ENCODE data around the gene OBSCN. TPM values are rescaled to one million over a fixed set of nuclear protein-coding genes. Genes with fewer than 3 reads are reported as not detected.

OBSCN gene
- total RNA-seq, 1 donor from 2014 or later, result 28.6 TPM

DNA sequence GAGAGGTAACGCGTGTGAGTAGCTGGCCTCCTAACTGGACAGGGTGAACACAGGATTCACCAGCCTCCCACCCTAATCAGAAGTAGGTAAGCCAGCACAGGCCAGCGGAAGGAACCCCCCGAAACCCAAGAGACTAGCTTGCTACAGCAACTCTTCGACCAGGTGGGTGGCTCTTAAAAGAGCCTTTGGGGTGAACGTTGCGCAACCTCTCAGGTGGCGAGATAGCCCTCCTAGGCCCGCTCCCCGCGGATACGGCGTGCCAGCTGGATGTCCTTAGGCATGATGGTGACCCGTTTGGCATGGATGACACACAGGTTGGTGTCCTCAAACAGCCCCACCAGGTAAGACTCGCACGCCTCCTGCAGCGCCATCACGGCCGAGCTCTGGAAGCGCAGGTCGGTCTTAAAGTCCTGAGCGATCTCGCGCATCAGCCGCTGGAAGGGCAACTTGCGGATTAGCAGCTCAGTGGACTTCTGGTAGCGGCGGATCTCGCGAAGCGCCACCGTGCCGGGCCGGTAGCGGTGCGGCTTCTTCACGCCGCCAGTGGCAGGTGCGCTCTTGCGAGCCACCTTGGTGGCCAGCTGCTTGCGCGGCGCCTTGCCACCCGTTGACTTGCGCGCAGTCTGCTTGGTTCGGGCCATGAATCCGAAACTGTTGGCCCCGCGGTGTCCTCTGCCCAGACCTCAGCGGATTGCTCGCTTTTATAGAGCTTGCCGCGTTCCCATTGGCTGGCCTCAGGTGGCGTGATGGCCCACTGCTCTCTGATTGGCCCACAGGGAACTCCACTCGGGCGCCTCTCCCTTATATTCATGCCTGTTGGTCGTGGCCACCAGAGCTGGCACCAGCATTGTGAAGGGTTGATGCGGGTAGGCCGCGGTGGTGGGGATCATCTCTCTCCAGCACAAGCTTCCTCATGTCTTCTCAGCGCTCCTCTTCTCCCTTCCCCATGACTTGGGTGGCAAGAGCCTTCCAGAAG lies 217.1 kb downstream of the OBSCN start:
- DNase-seq (ENCODE audit: low spot score in 2 of 2), result no peak
- Histone ChIP-seq H3K36me3 (no peaks in the 10 kb centered on the region), H3K4me3 (no peak overlapping the region)

GRCh38 chr1:228426518-228427175 lies 218.8 kb downstream of the OBSCN start:
- Histone ChIP-seq H3K4me3 (no peak overlapping the region), H3K4me1 (no peaks in the 10 kb centered on the region), H3K27me3 (no peaks in the 10 kb centered on the region), H3K9me3 (no peaks in the 10 kb centered on the region), H3K27ac (no peak overlapping the region), H3K36me3 (no peaks in the 10 kb centered on the region)
- DNase-seq (ENCODE audit: low spot score in 2 of 2), result no peak
- TF ChIP-seq CTCF (IDR thresholded peaks at IDR 0.05), result no peak
- intact Hi-C loops (cut with DNase I), result no loop called here

More for the DNA sequence above, 217.1 kb downstream of the OBSCN start:
- Histone ChIP-seq H3K27me3 (no peaks in the 10 kb centered on the region), H3K9me3 (no peaks in the 10 kb centered on the region), H3K27ac (no peak overlapping the region), H3K4me1 (no peaks in the 10 kb centered on the region)
- no peak for TF ChIP-seq CTCF (IDR thresholded peaks at IDR 0.05)
- intact Hi-C loops (cut with DNase I), result no loop called here

GRCh38 chr1:228428412-228428811 lies 220.6 kb downstream of the OBSCN start:
- no peak for TF ChIP-seq CTCF (IDR thresholded peaks at IDR 0.05)
- DNase-seq (ENCODE audit: low spot score in 2 of 2), result no peak
- no peak overlapping the region for H3K4me3 ChIP-seq
- no peaks in the 10 kb centered on the region for H3K36me3 ChIP-seq
- no peaks in the 10 kb centered on the region for H3K4me1 ChIP-seq
- no peaks in the 10 kb centered on the region for H3K27me3 ChIP-seq
- intact Hi-C loops (cut with DNase I), result no loop called here
- H3K9me3 ChIP-seq, result no peaks in the 10 kb centered on the region
- no peak overlapping the region for H3K27ac ChIP-seq

Other genes with a start within 250 kb of the OBSCN start
- not detected for gene WNT3A, start 201.0 kb upstream of the OBSCN start, total RNA-seq
- gene ARF1, start 125.3 kb upstream of the OBSCN start, total RNA-seq, result 447 TPM
- 2.4 TPM for gene C1orf35, start 104.7 kb upstream of the OBSCN start, total RNA-seq
- 23.6 TPM for gene MRPL55, start 98.7 kb upstream of the OBSCN start, total RNA-seq
- 979 TPM for gene GUK1, start 67.8 kb upstream of the OBSCN start, total RNA-seq
- gene GJC2, start 58.1 kb upstream of the OBSCN start, total RNA-seq, result 5.4 TPM
- 55.6 TPM for gene IBA57, start 42.2 kb upstream of the OBSCN start, total RNA-seq
- 73.3 TPM for gene TRIM11, start 198.8 kb downstream of the OBSCN start, total RNA-seq
- gene TRIM17, start 208.8 kb downstream of the OBSCN start, total RNA-seq, result not detected